A673 (cell line): ENCODE results near the gene CDC42SE2. TPM values are rescaled to one million over a fixed set of nuclear protein-coding genes. Genes with fewer than 3 reads are reported as not detected.

Experiments used
- BruUV-seq: library from RNA; stranded (reverse); fragments of 400-500 nt; replicated peaks from 2 replicates; lab custom pipeline; 2021; lab: Mats Ljungman, UMichigan
- CTCF ChIA-PET: fragments of 300-600 bp; sonication (Branson Sonifier 250); formaldehyde crosslinking; loops from one replicate; lab custom pipeline; 2022; ENCODE audit warnings: antibody characterized with exemption; lab: Charles Lee
- POLR2A ChIA-PET: fragments of 300-600 bp; sonication (Branson Sonifier 250); formaldehyde crosslinking; loops from one replicate; lab custom pipeline; 2022; ENCODE audit warnings: antibody characterized with exemption; ENCODE audit not compliant: low non-redundant PET; lab: Charles Lee
- DNase-seq: peaks from one replicate; pipeline ENCODE4 v3.0.0-alpha.2; 2015; ENCODE audit warnings: low spot score
- H3K27ac ChIP-seq: fragments of 200-600 bp; sonication (generic); 2 replicates; pipeline ENCODE4 v1.5.1; 2016; ENCODE audit warnings: mixed run types, low read depth, mild to moderate bottlenecking, mixed read lengths, antibody characterized with exemption, low read length; ENCODE audit not compliant: poor library complexity, severe bottlenecking
- H3K27me3 ChIP-seq: fragments of 200-600 bp; sonication (generic); replicated peaks from 2 replicates; pipeline ENCODE4 v1.6.1; 2017; ENCODE audit warnings: mixed run types, low read depth, mild to moderate bottlenecking, mixed read lengths, antibody characterized with exemption, low read length; ENCODE audit not compliant: insufficient read depth, poor library complexity
- H3K36me3 ChIP-seq: fragments of 200-600 bp; sonication (generic); 2 replicates; pipeline ENCODE4 v1.6.1; 2016; ENCODE audit warnings: mixed run types, mild to moderate bottlenecking, mixed read lengths, antibody characterized with exemption, low read length; ENCODE audit not compliant: insufficient read depth, poor library complexity, severe bottlenecking
- H3K4me1 ChIP-seq: fragments of 200-600 bp; sonication (generic); 2 replicates; pipeline ENCODE4 v1.6.1; 2017; ENCODE audit warnings: mixed run types, mild to moderate bottlenecking, mixed read lengths, antibody characterized with exemption, low read length; ENCODE audit not compliant: insufficient read depth, poor library complexity, severe bottlenecking
- H3K4me3 ChIP-seq: fragments of 200-600 bp; sonication (generic); 2 replicates; pipeline ENCODE4 v1.5.1; 2016; ENCODE audit warnings: low read depth, mixed run types, mild to moderate bottlenecking, mixed read lengths, low read length; ENCODE audit not compliant: poor library complexity, severe bottlenecking
- H3K9me3 ChIP-seq: fragments of 200-600 bp; sonication (generic); 2 replicates; pipeline ENCODE4 v1.6.1; 2016; ENCODE audit warnings: mixed run types, low read depth, mild to moderate bottlenecking, mixed read lengths, antibody characterized with exemption, low read length; ENCODE audit not compliant: poor library complexity, severe bottlenecking
- CTCF ChIP-seq: fragments of 300-800, 200-600 bp; sonication (generic); conservative IDR thresholded peaks from 2 replicates; pipeline ENCODE4 v1.5.1; 2017; ENCODE audit warnings: low read depth, mild to moderate bottlenecking, antibody characterized with exemption, low read length, moderate library complexity, mixed read lengths
- EZH2 ChIP-seq: fragments of 200-600 bp; sonication (generic); IDR thresholded peaks from 2 replicates; pipeline ENCODE4 v1.6.1; 2017; ENCODE audit warnings: borderline replicate concordance, low read depth, mild to moderate bottlenecking, mixed read lengths, antibody characterized with exemption, low read length; ENCODE audit not compliant: poor library complexity, severe bottlenecking
- intact Hi-C: fragments of 100-400 bp; cut with micrococcal nuclease; formaldehyde crosslinking; loops from one replicate; pipeline ENCODE4 v1.10.0; 2022; ENCODE audit not compliant: unreplicated experiment
- total RNA-seq: library from RNA; stranded (reverse); gene quantifications from 2 replicates; pipeline ENCODE4 v1.2.3, GENCODE V29; 2021

The CDC42SE2 gene
- total RNA-seq, 1 experiment from 2014 or later = 25.5 TPM

- H3K4me1 ChIP-seq = no peaks in the 10 kb centered on the region
- H3K27me3 ChIP-seq = no peaks in the 10 kb centered on the region
- TF ChIP-seq CTCF (no peak), EZH2 (no peak)
- H3K27ac ChIP-seq = no peak overlapping the region
- no peaks in the 10 kb centered on the region for H3K9me3 ChIP-seq
- BruUV-seq = no TSS peak
- H3K36me3 ChIP-seq = no peaks in the 10 kb centered on the region
- no peak overlapping the region for H3K4me3 ChIP-seq
- POLR2A ChIA-PET = no interaction called here
- intact Hi-C loops = no loop called here
- CTCF ChIA-PET = no interaction called here
- DNase-seq = no peak
These were observed 17.9 kb upstream of the CDC42SE2 start for GRCh38 chr5:131245948-131246347.

- H3K36me3 ChIP-seq = no peaks in the 10 kb centered on the region
- POLR2A ChIA-PET = no interaction called here
- DNase-seq = no peak
- intact Hi-C loops = no loop called here
- no peak overlapping the region for H3K4me3 ChIP-seq
- H3K4me1 ChIP-seq = no peaks in the 10 kb centered on the region
- H3K27me3 ChIP-seq = no peaks in the 10 kb centered on the region
- H3K9me3 ChIP-seq = no peaks in the 10 kb centered on the region
- H3K27ac ChIP-seq = no peak overlapping the region
- BruUV-seq = no TSS peak
- CTCF ChIA-PET = no interaction called here
- TF ChIP-seq EZH2 (no peak), CTCF (no peak)
These were observed 17.3 kb upstream of the CDC42SE2 start for GRCh38 chr5:131246504-131246903.

- no TSS peak for BruUV-seq
- POLR2A ChIA-PET = no interaction called here
These were observed 12.9 kb upstream of the CDC42SE2 start for GRCh38 chr5:131250751-131251475.

More at GRCh38 chr5:131250751-131251475, 12.9 kb upstream of the CDC42SE2 start:
- H3K27ac ChIP-seq = peak overlapping the region; percentile 35
- H3K27me3 ChIP-seq = no peaks in the 10 kb centered on the region
- no peak for DNase-seq
- H3K4me3 ChIP-seq = no peak overlapping the region
- TF ChIP-seq EZH2 (no peak), CTCF (no peak)
- H3K36me3 ChIP-seq = no peaks in the 10 kb centered on the region
- H3K9me3 ChIP-seq = no peaks in the 10 kb centered on the region
- intact Hi-C loops = no loop called here
- no peaks in the 10 kb centered on the region for H3K4me1 ChIP-seq
- CTCF ChIA-PET = no interaction called here
